GM13976 (cell line): ENCODE measurements around the gene SIGLEC8.

Source experiments
- DNase-seq: peaks from one replicate; pipeline ENCODE4 v3.0.0; 2012; ENCODE audit warnings: low spot score
- CTCF ChIP-seq: IDR thresholded peaks from 2 replicates; pipeline ENCODE4 v1.5.1; 2012; ENCODE audit warnings: borderline replicate concordance, mild to moderate bottlenecking; ENCODE audit not compliant: insufficient read depth; ENCODE audit errors: extremely low read depth, missing control alignments, control extremely low read depth
- in situ Hi-C: fragments of 300-500 bp; cut with MboI; formaldehyde crosslinking; loops from one replicate; pipeline ENCODE4 v1.12.0; 2022; ENCODE audit warnings: low sequenced_read_pairs, mixed read lengths, inconsistent platforms; ENCODE audit not compliant: unreplicated experiment

SIGLEC8 gene

GRCh38 chr19:51476164-51476563 is 17.9 kb upstream of the SIGLEC8 start:
- DNase-seq, result no peak
- TF ChIP-seq CTCF, result no peak
- in situ Hi-C loops, result no loop called here

GRCh38 chr19:51473009-51473707 is 14.9 kb upstream of the SIGLEC8 start:
- peak; percentile 77 for DNase-seq
- TF ChIP-seq CTCF, result peak; percentile 82
- in situ Hi-C loops, result loop anchor here (5.0 kb wide), 1 partner anchor 184 kb away; no protein-coding TSS in a partner anchor

- no peak for TF ChIP-seq CTCF
- in situ Hi-C loops, result loop anchor here (5.0 kb wide), 1 partner anchor 185 kb away; no protein-coding TSS in a partner anchor
- no peak for DNase-seq
Observed at GRCh38 chr19:51472607-51473006, 14.4 kb upstream of the SIGLEC8 start.

- DNase-seq, result no peak
- TF ChIP-seq CTCF, result no peak
- in situ Hi-C loops, result loop anchor here (5.0 kb wide), 1 partner anchor 186 kb away; no protein-coding TSS in a partner anchor
Observed at GRCh38 chr19:51471527-51471926, 13.3 kb upstream of the SIGLEC8 start.

GRCh38 chr19:51470966-51471365 is 12.7 kb upstream of the SIGLEC8 start:
- in situ Hi-C loops, result loop anchor here (5.0 kb wide), 1 partner anchor 186 kb away; no protein-coding TSS in a partner anchor
- DNase-seq, result no peak

GRCh38 chr19:51469629-51470028 is 11.4 kb upstream of the SIGLEC8 start:
- in situ Hi-C loops, result loop anchor here (5.0 kb wide), 1 partner anchor 188 kb away; no protein-coding TSS in a partner anchor

More at GRCh38 chr19:51470966-51471365, 12.7 kb upstream of the SIGLEC8 start:
- no peak for TF ChIP-seq CTCF

More at GRCh38 chr19:51469629-51470028, 11.4 kb upstream of the SIGLEC8 start:
- no peak for DNase-seq
- no peak for TF ChIP-seq CTCF
